Kidney (tissue), 14 donors: ENCODE results near the gene HIPK2. TPM values are rescaled to one million over a fixed set of nuclear protein-coding genes. Genes with fewer than 3 reads are reported as not detected.

Experiments
- DNase-seq, 5 donors: peaks; one replicate each; pipeline ENCODE4 v3.0.0-alpha.2; 2013 to 2020
- FAIRE-seq: peaks from 2 replicates; lab custom pipeline; 2012; peaks lifted over from hg19 to GRCh38; lab: Jason Lieb, UNC
- H3K27ac ChIP-seq, 2 donors: one replicate each; pipeline ENCODE4 v1.7.0; 2013; ENCODE audit warnings: low read depth in 2 of 2, low read length in 2 of 2, inconsistent platforms in 1 of 2
- H3K27me3 ChIP-seq: one replicate; pipeline ENCODE4 v1.7.1; 2013; ENCODE audit warnings: low read length, inconsistent platforms; ENCODE audit not compliant: control insufficient read depth, insufficient read depth
- H3K36me3 ChIP-seq, 3 donors: one replicate each; pipeline versions ENCODE4 v1.7.0 to v1.7.1; 2013; ENCODE audit warnings: low read length in 3 of 3, control low read depth in 1 of 3, inconsistent platforms in 1 of 3; ENCODE audit not compliant: insufficient read depth in 3 of 3, control insufficient read depth in 2 of 3
- H3K4me1 ChIP-seq, 3 donors: one replicate each; pipeline versions ENCODE4 v1.7.0 to v1.7.1; 2013; ENCODE audit warnings: low read length in 3 of 3, inconsistent platforms in 1 of 3, low read depth in 1 of 3; ENCODE audit not compliant: control insufficient read depth in 2 of 3, insufficient read depth in 2 of 3
- H3K4me3 ChIP-seq, 3 donors: one replicate each; pipeline versions ENCODE4 v1.7.0 to v1.8.1; 2013; ENCODE audit warnings: low read length in 3 of 3, control low read depth in 1 of 3, inconsistent platforms in 1 of 3
- H3K9ac ChIP-seq, 3 donors: one replicate each; pipeline versions ENCODE4 v1.7.0 to v1.7.1; 2013; ENCODE audit warnings: low read length in 3 of 3, control low read depth in 1 of 3, inconsistent platforms in 1 of 3
- H3K9me3 ChIP-seq, 3 donors: one replicate each; pipeline versions ENCODE4 v1.7.0 to v1.7.1; 2013; ENCODE audit warnings: low read length in 3 of 3, control low read depth in 1 of 3, inconsistent platforms in 1 of 3; ENCODE audit not compliant: control insufficient read depth in 2 of 3, insufficient read depth in 1 of 3
- intact Hi-C: fragments of 100-400 bp; cut with DNase I; formaldehyde crosslinking; loops from one replicate; pipeline ENCODE4 v1.11.1; 2022
- polyA plus RNA-seq: library from polyadenylated mRNA; stranded (reverse); fragments of 350-450 nt; fragmentation: Illumina TruSeq; extraction: RNeasy Lipid Tissue Mini Kit (QIAGEN cat#74804); gene quantifications from one replicate; pipeline ENCODE4 v1.2.3, GENCODE V29; 2014; ENCODE audit warnings: low read depth, low replicate concordance; ENCODE audit not compliant: insufficient read depth
- total RNA-seq: library from RNA; stranded (reverse); fragmentation: NEBNext Ultra II Directional; extraction: Animal tissue kit (Norgen Biotek cat#: 25700); gene quantifications from one replicate; pipeline ENCODE4 v1.2.1, GENCODE V29; 2021
- TF ChIP-seq, protein P1 (sequence below): IDR thresholded peaks from 3 replicates; pipeline ENCODE4 v1.5.1; 2012; ENCODE audit warnings: mild to moderate bottlenecking, moderate library complexity, borderline replicate concordance; ENCODE audit not compliant: insufficient read depth; ENCODE audit errors: extremely low read depth
- donor health status: control.
- donor health status: control.
- donor health status: control.
- donor health status: control.
- donor health status: control.
- donor health status: DM: yes; HTN: yes; CAD: no.
- donor health status: Normal renal cell carcinoma (clear cell type).

Gene HIPK2
- total and polyA plus RNA-seq, 2 donors from 2014 or later = 9.6 to 153 TPM

DNA sequence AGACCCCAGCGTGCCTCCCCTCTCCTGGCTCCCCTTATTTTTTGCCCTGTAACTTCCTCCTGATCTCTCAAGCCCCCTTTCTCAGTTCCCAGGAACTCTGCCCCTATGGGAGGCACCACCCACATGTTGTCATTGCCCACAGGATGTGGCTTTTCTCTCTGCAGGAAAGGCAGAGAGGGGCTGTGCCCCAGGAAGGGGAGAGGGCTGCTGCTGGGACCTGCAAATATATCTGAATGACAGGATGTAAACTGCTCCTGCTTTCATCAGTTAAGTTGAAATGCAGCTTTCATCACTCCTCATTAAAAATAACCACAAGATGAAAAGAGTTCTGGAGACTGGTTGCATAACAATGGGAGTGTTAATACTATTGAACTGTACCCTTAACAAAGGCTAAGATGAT lies 151.0 kb downstream of the HIPK2 start:
- no peak overlapping the region for H3K9ac ChIP-seq
- no peak overlapping the region for H3K27ac ChIP-seq
- TF ChIP-seq, protein P1, sequence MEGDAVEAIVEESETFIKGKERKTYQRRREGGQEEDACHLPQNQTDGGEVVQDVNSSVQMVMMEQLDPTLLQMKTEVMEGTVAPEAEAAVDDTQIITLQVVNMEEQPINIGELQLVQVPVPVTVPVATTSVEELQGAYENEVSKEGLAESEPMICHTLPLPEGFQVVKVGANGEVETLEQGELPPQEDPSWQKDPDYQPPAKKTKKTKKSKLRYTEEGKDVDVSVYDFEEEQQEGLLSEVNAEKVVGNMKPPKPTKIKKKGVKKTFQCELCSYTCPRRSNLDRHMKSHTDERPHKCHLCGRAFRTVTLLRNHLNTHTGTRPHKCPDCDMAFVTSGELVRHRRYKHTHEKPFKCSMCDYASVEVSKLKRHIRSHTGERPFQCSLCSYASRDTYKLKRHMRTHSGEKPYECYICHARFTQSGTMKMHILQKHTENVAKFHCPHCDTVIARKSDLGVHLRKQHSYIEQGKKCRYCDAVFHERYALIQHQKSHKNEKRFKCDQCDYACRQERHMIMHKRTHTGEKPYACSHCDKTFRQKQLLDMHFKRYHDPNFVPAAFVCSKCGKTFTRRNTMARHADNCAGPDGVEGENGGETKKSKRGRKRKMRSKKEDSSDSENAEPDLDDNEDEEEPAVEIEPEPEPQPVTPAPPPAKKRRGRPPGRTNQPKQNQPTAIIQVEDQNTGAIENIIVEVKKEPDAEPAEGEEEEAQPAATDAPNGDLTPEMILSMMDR = no peak
- intact Hi-C loops = no loop called here
- no peaks in the 10 kb centered on the region for H3K27me3 ChIP-seq
- H3K36me3 ChIP-seq = peaks cover 12 to 50% (median 50%) of the 10 kb centered on the region in 3 donors
- no peaks in the 10 kb centered on the region for H3K4me1 ChIP-seq
- FAIRE-seq (no peak), DNase-seq (no peak)
- H3K9me3 ChIP-seq = no peaks in the 10 kb centered on the region
- H3K4me3 ChIP-seq = no peak overlapping the region

DNA sequence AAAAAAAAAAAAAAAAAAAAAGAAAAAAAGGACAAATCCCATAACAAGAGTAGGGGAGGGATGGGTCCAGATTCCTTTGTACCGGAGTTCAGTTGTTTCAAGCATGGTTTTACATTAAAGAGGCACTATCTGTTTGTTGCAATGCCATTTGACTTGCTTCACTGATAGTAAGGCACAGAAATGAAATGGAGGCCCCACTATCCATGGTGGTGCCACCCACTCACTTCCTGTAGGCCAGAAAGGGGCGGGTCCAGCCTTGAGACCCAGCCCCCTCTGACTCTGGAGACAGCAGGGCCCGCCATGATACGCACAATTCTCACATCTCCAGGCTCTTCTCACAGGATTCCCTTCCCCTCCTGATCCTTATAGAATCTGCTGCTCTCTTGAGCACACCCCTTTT lies 154.3 kb downstream of the HIPK2 start:
- no peak overlapping the region for H3K9ac ChIP-seq
- TF ChIP-seq, protein P1 = no peak
- peak in 1 of 5 donors; percentile 10 for DNase-seq
- H3K4me3 ChIP-seq = no peak overlapping the region
- intact Hi-C loops = no loop called here
- peaks cover 10 to 60% (median 41%) of the 10 kb centered on the region in 3 donors for H3K36me3 ChIP-seq
- no peaks in the 10 kb centered on the region for H3K27me3 ChIP-seq
- H3K9me3 ChIP-seq = no peaks in the 10 kb centered on the region
- H3K27ac ChIP-seq = no peak overlapping the region
- H3K4me1 ChIP-seq = no peaks in the 10 kb centered on the region
- no peak for FAIRE-seq

DNA sequence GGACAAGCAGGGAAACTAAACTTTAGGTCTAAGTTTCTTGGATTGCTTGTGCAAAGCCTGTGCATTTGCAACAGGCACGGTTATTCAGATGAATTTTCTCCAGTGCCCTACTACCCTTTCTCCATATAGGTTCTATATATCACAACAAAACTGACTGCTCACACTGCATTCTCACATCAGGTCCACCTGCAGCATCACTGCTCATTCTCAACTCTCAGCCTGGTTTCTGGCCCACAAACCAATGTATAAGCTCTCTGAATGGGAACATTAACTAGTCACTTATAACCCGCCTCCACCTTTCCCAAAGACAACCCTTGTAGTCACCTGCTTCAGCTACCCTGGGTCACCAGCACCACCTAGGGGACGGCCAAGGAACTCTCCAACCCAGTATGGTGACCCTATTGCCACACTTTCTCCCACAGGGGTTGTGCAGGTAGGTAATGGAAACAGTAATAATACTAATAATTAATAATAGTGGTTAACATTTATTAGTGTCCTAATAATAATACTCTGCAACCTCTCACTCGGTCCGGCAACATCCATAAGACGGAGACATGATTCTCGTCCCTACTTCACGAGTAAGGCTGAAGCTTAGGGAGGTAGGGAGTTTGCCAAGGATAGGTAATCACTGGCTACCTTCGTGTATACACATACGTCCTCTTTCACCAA lies 157.0 kb downstream of the HIPK2 start:
- TF ChIP-seq, protein P1 = peak; percentile 54
- DNase-seq (peak in 3 of 5 donors; percentile 31 to 59 (median 50)), FAIRE-seq (no peak)
- Histone ChIP-seq H3K9me3 (no peaks in the 10 kb centered on the region), H3K4me3 (no peak overlapping the region), H3K4me1 (no peaks in the 10 kb centered on the region), H3K36me3 (peaks cover 10 to 60% (median 41%) of the 10 kb centered on the region in 3 donors), H3K27ac (no peak overlapping the region), H3K27me3 (no peaks in the 10 kb centered on the region), H3K9ac (no peak overlapping the region)
- intact Hi-C loops = no loop called here

DNA sequence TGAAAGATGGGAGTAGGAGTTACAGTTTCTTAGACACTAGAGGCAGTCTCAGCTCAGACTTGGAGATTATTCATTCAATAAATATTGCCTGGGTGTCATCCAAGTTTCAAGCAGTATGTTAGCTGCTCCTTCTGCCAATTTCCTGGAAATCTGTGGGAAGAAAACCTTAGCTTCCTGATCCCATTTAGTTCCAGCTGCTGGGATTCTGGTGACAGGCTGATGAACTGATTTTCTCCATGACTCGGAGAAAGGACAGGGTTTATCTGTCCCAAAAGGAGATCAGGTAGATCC lies 158.5 kb downstream of the HIPK2 start:
- TF ChIP-seq, protein P1 = no peak
- Histone ChIP-seq H3K27ac (no peak overlapping the region), H3K4me3 (no peak overlapping the region), H3K9me3 (no peaks in the 10 kb centered on the region), H3K4me1 (no peaks in the 10 kb centered on the region), H3K27me3 (no peaks in the 10 kb centered on the region), H3K9ac (no peak overlapping the region), H3K36me3 (peaks cover 8 to 49% (median 32%) of the 10 kb centered on the region in 3 donors)
- intact Hi-C loops = no loop called here
- FAIRE-seq = no peak
- peak in 1 of 5 donors; percentile 53 for DNase-seq
